ENCODE data around the gene C2orf72.

DNA sequence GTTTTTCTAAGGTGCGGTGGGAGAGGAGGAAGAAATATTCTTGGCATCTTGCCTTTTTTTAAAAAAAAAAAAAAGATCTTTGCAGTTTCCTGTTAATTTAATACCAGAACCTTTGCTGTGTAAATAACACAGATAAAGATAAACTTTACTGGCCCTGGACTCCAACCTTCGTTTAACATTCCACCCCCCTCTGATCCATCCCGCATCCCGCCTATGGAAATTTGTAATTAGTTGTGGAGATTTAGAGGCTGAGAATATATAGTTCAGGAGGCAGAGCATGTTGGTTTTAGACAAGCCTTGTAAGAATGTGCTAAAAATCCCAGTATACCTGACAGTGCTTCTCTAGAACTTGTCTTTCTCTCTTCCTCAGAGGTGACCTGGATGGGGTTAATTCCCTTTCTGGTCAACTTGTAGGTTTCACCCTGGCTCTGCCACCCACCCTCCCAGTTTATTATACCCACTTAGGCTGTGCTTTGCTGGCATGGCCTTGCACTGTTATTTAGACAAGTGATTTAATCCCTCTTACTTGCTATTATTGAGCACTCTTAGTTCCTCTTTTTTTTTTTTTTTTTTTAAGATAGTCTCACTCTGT lies 2.9 kb upstream of the C2orf72 start:
- TF ChIP-seq, protein P1, sequence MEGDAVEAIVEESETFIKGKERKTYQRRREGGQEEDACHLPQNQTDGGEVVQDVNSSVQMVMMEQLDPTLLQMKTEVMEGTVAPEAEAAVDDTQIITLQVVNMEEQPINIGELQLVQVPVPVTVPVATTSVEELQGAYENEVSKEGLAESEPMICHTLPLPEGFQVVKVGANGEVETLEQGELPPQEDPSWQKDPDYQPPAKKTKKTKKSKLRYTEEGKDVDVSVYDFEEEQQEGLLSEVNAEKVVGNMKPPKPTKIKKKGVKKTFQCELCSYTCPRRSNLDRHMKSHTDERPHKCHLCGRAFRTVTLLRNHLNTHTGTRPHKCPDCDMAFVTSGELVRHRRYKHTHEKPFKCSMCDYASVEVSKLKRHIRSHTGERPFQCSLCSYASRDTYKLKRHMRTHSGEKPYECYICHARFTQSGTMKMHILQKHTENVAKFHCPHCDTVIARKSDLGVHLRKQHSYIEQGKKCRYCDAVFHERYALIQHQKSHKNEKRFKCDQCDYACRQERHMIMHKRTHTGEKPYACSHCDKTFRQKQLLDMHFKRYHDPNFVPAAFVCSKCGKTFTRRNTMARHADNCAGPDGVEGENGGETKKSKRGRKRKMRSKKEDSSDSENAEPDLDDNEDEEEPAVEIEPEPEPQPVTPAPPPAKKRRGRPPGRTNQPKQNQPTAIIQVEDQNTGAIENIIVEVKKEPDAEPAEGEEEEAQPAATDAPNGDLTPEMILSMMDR (IDR thresholded peaks at IDR 0.05) = no peak
- no peak for TF ChIP-seq POLR2AphosphoS5 (IDR thresholded peaks at IDR 0.05)
- TF ChIP-seq POLR2A (IDR thresholded peaks at IDR 0.05; ENCODE audit: low read depth) = no peak
- no peak for TF ChIP-seq EP300 (IDR thresholded peaks at IDR 0.05)

Data from esophagus muscularis mucosa (tissue), 4 donors.